ENCODE results near the gene MED13L. TPM values are rescaled to one million over a fixed set of nuclear protein-coding genes. Genes with fewer than 3 reads are reported as not detected.
A peak's percentile ranks its signal among the peaks of the same experiment; 100 is the strongest.
"Not testable (repeated sequence)": the region's sequence is repeated elsewhere in the genome, so short reads cannot be mapped to it uniquely, and the experiment has no call there.

MED13L gene
- total RNA-seq, 3 donors from 2014 or later, result 248 to 387 (median 279) TPM

DNA sequence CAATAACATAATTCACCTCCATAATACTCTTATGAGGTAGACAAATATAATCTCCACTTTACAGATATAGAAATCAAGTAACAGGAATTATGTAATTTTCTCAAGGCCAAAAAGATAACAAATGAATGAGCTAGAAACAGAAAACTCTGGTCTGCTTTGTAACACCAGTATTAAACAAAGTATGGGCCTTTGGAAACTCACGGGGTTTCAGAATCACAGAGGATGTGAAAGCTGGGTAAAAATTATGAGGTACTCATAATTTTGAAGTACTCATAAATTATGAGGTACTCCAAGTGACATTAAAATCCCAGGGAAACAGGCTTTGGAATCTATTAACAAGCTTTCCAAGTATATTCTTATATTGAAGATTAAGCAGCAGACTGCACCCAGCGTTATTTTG is 140.2 kb downstream of the MED13L start:
- intact Hi-C loops (cut with DNase I; ENCODE audit: low total_unique reads), result no loop called here
- Histone ChIP-seq H3K36me3 (no peaks in the 10 kb centered on the region), H3K9me3 (no peaks in the 10 kb centered on the region), H3K4me3 (no peak overlapping the region), H3K4me1 (peaks cover 0 to 19% of the 10 kb centered on the region in 2 donors), H3K27me3 (no peaks in the 10 kb centered on the region), H3K27ac (no peak overlapping the region)
- DNase-seq (ENCODE audit: low spot score in 2 of 2), result no peak
- TF ChIP-seq POLR2AphosphoS5 (IDR thresholded peaks at IDR 0.05), result no peak
- no peak for TF ChIP-seq CTCF (IDR thresholded peaks at IDR 0.05)
- no peak for TF ChIP-seq POLR2A (IDR thresholded peaks at IDR 0.05)

GRCh38 chr12:116136340-116136739 is 141.2 kb downstream of the MED13L start:
- DNase-seq (ENCODE audit: low spot score in 2 of 2), result no peak
- peaks cover 0 to 21% of the 10 kb centered on the region in 2 donors for H3K4me1 ChIP-seq
- TF ChIP-seq CTCF (IDR thresholded peaks at IDR 0.05), result no peak
- H3K27ac ChIP-seq, result no peak overlapping the region
- no peaks in the 10 kb centered on the region for H3K27me3 ChIP-seq
- no peaks in the 10 kb centered on the region for H3K9me3 ChIP-seq
- H3K4me3 ChIP-seq, result no peak overlapping the region
- no peaks in the 10 kb centered on the region for H3K36me3 ChIP-seq
- intact Hi-C loops (cut with DNase I; ENCODE audit: low total_unique reads), result no loop called here

DNA sequence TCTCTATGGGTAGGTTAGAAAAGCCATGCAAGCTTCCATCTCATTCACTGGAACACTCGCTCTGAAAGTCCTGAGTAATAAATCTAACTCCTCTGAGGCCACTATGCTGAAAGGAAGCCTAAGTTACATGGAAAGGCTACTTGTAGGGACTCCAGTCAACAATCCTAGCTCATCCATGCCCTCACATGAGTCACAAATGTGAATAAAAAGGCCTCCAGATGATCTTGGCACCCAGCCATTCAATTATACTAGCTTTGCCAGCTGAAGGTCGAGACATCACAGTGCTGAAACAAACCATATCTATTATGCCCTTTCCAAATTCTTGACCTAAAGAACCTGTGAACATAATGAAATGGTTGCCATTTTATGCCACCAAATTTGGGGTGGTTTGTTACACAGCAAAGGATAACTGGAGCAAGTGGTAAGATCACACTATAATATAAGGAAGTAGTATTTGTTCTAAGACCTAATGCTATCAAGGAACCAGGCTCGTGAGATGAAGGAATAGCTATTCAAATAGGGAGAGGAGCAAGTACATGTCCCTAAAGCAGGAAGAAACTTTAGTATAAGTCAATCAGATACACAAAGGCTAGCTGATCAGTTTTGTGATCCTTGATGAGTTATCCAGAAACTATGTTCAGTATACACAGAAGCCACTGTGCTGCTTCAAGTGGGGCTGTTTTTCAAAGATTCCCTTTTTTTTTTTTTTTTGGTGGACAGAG is 142.1 kb downstream of the MED13L start:
- intact Hi-C loops (cut with DNase I; ENCODE audit: low total_unique reads), result no loop called here
- Histone ChIP-seq H3K27ac (peak overlapping the region in 1 of 2 donors; percentile 6), H3K36me3 (no peaks in the 10 kb centered on the region), H3K4me1 (peaks cover 0 to 26% of the 10 kb centered on the region in 2 donors), H3K27me3 (no peaks in the 10 kb centered on the region), H3K9me3 (no peaks in the 10 kb centered on the region), H3K4me3 (no peak overlapping the region)
- no peak for DNase-seq (ENCODE audit: low spot score in 2 of 2)
- TF ChIP-seq CTCF (IDR thresholded peaks at IDR 0.05), result no peak
- TF ChIP-seq POLR2A (IDR thresholded peaks at IDR 0.05), result no peak
- TF ChIP-seq POLR2AphosphoS5 (IDR thresholded peaks at IDR 0.05), result no peak

GRCh38 chr12:116133636-116134214 is 143.8 kb downstream of the MED13L start:
- Histone ChIP-seq H3K4me3 (no peak overlapping the region), H3K9me3 (no peaks in the 10 kb centered on the region), H3K27me3 (no peaks in the 10 kb centered on the region), H3K4me1 (peaks cover 0 to 21% of the 10 kb centered on the region in 2 donors), H3K27ac (peak overlapping the region in 1 of 2 donors; percentile 48), H3K36me3 (no peaks in the 10 kb centered on the region)
- TF ChIP-seq CTCF (IDR thresholded peaks at IDR 0.05), result no peak
- TF ChIP-seq POLR2AphosphoS5 (IDR thresholded peaks at IDR 0.05), result no peak
- TF ChIP-seq POLR2A (IDR thresholded peaks at IDR 0.05), result no peak
- intact Hi-C loops (cut with DNase I; ENCODE audit: low total_unique reads), result no loop called here
- no peak for DNase-seq (ENCODE audit: low spot score in 2 of 2)

DNA sequence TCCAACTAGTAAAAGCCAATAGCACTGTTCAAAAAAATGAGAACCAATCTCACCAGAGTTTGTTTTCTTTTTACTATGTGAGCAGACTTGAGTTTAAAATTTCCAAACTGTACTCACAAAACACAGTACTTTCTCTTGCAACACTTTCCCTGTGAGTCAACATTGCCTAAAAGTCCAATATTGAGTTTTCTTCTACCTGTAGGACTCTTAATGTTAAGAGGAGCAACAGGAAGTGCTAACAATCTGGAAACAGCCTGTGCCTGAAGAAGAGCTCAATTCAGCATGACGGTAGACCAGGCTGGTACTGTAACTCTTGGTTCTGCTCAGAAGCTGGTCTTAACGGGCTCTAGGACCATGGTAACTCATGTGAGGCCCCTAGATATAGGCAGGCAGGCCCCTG is 144.3 kb downstream of the MED13L start:
- H3K27ac ChIP-seq, result peak overlapping the region in 1 of 2 donors; percentile 48
- intact Hi-C loops (cut with DNase I; ENCODE audit: low total_unique reads), result no loop called here
- TF ChIP-seq POLR2A (IDR thresholded peaks at IDR 0.05), result no peak
- no peak for TF ChIP-seq CTCF (IDR thresholded peaks at IDR 0.05)
- no peak for TF ChIP-seq POLR2AphosphoS5 (IDR thresholded peaks at IDR 0.05)
- H3K27me3 ChIP-seq, result no peaks in the 10 kb centered on the region
- peaks cover 0 to 21% of the 10 kb centered on the region in 2 donors for H3K4me1 ChIP-seq
- no peak for DNase-seq (ENCODE audit: low spot score in 2 of 2)
- no peak overlapping the region for H3K4me3 ChIP-seq
- H3K9me3 ChIP-seq, result no peaks in the 10 kb centered on the region
- H3K36me3 ChIP-seq, result no peaks in the 10 kb centered on the region

GRCh38 chr12:116131987-116132386 is 145.5 kb downstream of the MED13L start:
- H3K27ac ChIP-seq; H3K9me3 ChIP-seq; DNase-seq (ENCODE audit: low spot score in 2 of 2); H3K27me3 ChIP-seq; H3K4me3 ChIP-seq; intact Hi-C loops (cut with DNase I; ENCODE audit: low total_unique reads); H3K36me3 ChIP-seq: not testable (repeated sequence)
- peaks cover 0 to 21% of the 10 kb centered on the region in 2 donors for H3K4me1 ChIP-seq

Data from breast epithelium (tissue), 4 donors.